ENCODE measurements around the gene TMEM39A. TPM values are rescaled to one million over a fixed set of nuclear protein-coding genes. Genes with fewer than 3 reads are reported as not detected.

Gene TMEM39A
- total and polyA plus RNA-seq, 10 of the 15 experiments (the other 5 are each of a cell fraction or from before 2014, with no cell fraction given) = 10.8 to 44.7 (median 33.2) TPM

- H4K20me1 ChIP-seq (ENCODE audit: control insufficient read depth, insufficient read depth) = no peaks in the 10 kb centered on the region
- WGBS (ENCODE audit: insufficient coverage, insufficient replicate concordance, low lambda C conversion rate, missing lambda C conversion rate) = 98% methylated on average over 5 of the region's 5 CpGs
- H3K27ac ChIP-seq (ENCODE audit: control insufficient read depth, insufficient read depth) = peak overlapping the region; percentile 81
- FAIRE-seq (no peak), DNase-seq (ENCODE audit: low read depth, low spot score) (no peak), ATAC-seq (no peak)
- no TSS peak for BruUV-seq (replicated peaks)
- TF ChIP-seq TBL1XR1 (IDR thresholded peaks at IDR 0.05; ENCODE audit: low read depth, low read length) = no peak
- no peak for TF ChIP-seq IRF5 (IDR thresholded peaks at IDR 0.05; ENCODE audit: borderline replicate concordance)
- no peak for TF ChIP-seq USF2 (IDR thresholded peaks at IDR 0.05; ENCODE audit: borderline replicate concordance, low read depth, low read length)
- no peak for TF ChIP-seq BACH1 (IDR thresholded peaks at IDR 0.05; ENCODE audit: borderline replicate concordance)
- no peak for TF ChIP-seq FOS (IDR thresholded peaks at IDR 0.05; ENCODE audit: borderline replicate concordance, extremely low read depth, insufficient read length)
- TF ChIP-seq NFYA (IDR thresholded peaks at IDR 0.05; ENCODE audit: borderline replicate concordance, low read depth, low read length) = no peak
- no peak for TF ChIP-seq RBBP5 (conservative IDR thresholded peaks at IDR 0.05)
- no peak for TF ChIP-seq ZSCAN29 (IDR thresholded peaks at IDR 0.05)
- no peak for TF ChIP-seq BHLHE40 (IDR thresholded peaks at IDR 0.05; ENCODE audit: borderline replicate concordance in 1 of 2, low read depth in 2 of 2, low read length in 1 of 2)
- TF ChIP-seq ZZZ3 (IDR thresholded peaks at IDR 0.05; ENCODE audit: control insufficient read depth, insufficient read length, low read depth) = no peak
- TF ChIP-seq, protein P1, sequence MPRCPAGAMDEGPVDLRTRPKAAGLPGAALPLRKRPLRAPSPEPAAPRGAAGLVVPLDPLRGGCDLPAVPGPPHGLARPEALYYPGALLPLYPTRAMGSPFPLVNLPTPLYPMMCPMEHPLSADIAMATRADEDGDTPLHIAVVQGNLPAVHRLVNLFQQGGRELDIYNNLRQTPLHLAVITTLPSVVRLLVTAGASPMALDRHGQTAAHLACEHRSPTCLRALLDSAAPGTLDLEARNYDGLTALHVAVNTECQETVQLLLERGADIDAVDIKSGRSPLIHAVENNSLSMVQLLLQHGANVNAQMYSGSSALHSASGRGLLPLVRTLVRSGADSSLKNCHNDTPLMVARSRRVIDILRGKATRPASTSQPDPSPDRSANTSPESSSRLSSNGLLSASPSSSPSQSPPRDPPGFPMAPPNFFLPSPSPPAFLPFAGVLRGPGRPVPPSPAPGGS (IDR thresholded peaks at IDR 0.05; ENCODE audit: borderline replicate concordance, insufficient read depth, low read depth, low read length, poor library complexity, severe bottlenecking) = no peak
- no peak for TF ChIP-seq SUZ12 (IDR thresholded peaks at IDR 0.05; ENCODE audit: unreplicated experiment)
- no peak for TF ChIP-seq HDAC2 (IDR thresholded peaks at IDR 0.05)
- no peak for TF ChIP-seq E2F4 (IDR thresholded peaks at IDR 0.05; ENCODE audit: low read depth, low read length)
- TF ChIP-seq, protein P2, sequence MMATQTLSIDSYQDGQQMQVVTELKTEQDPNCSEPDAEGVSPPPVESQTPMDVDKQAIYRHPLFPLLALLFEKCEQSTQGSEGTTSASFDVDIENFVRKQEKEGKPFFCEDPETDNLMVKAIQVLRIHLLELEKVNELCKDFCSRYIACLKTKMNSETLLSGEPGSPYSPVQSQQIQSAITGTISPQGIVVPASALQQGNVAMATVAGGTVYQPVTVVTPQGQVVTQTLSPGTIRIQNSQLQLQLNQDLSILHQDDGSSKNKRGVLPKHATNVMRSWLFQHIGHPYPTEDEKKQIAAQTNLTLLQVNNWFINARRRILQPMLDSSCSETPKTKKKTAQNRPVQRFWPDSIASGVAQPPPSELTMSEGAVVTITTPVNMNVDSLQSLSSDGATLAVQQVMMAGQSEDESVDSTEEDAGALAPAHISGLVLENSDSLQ (IDR thresholded peaks at IDR 0.05) = no peak
- TF ChIP-seq DPF2 (IDR thresholded peaks at IDR 0.05) = no peak
- no peak for TF ChIP-seq IKZF1 (conservative IDR thresholded peaks at IDR 0.05)
- in situ Hi-C loops (cut with MboI) = no loop called here
- H2AFZ ChIP-seq (ENCODE audit: control insufficient read depth, low read depth, low read length) = no peak overlapping the region
- no peak overlapping the region for H3K9ac ChIP-seq (ENCODE audit: control insufficient read depth, insufficient read depth, low read length)
- H3K79me2 ChIP-seq (ENCODE audit: control insufficient read depth, insufficient read depth, low read length) = no peaks in the 10 kb centered on the region; the same call in 1 of the 2 replicates
- intact Hi-C loops (cut with micrococcal nuclease; ENCODE audit: unreplicated experiment) = no loop called here
- RAD21 ChIA-PET (ENCODE audit: unreplicated experiment) = no interaction called here
- no peaks in the 10 kb centered on the region for H3K27me3 ChIP-seq (replicated peaks in 1 of 2; ENCODE audit: control insufficient read depth in 2 of 2, insufficient read depth in 2 of 2, low read length in 1 of 2)
- CTCF ChIA-PET = no interaction called here
- peaks cover 2 to 11% of the 10 kb centered on the region in 2 experiments for H3K36me3 ChIP-seq (ENCODE audit: control insufficient read depth in 2 of 2, insufficient read depth in 2 of 2, low read length in 1 of 2)
- H3K4me1 ChIP-seq (ENCODE audit: control insufficient read depth, insufficient read depth, low read length) = peaks cover 40% of the 10 kb centered on the region
- POLR2A ChIA-PET = no interaction called here
- H3K4me2 ChIP-seq (ENCODE audit: control insufficient read depth, insufficient read depth) = no peak overlapping the region
- SMC1A ChIA-PET (ENCODE audit: uncharacterized antibody, unreplicated experiment) = no interaction called here
- H3K9me3 ChIP-seq (replicated peaks; ENCODE audit: control insufficient read depth, insufficient read depth, low read length) = no peaks in the 10 kb centered on the region; the same call in 1 of the 3 replicates
- no peak overlapping the region; the same call in 1 of the 2 replicates for H3K4me3 ChIP-seq
Measured at GRCh38 chr3:119400466-119400865, 62.9 kb downstream of the TMEM39A start.

All from GM12878 (cell line).